Activated T-cell treated with anti-CD3 and anti-CD28 coated beads, Interleukin-2, amount 50 U/mL, for 1 hour (primary cell): ENCODE results near the gene COX11.

Experiments used
- DNase-seq: peaks from one replicate; pipeline ENCODE4 v3.0.0-alpha.2; 2020

COX11 gene, protein sequence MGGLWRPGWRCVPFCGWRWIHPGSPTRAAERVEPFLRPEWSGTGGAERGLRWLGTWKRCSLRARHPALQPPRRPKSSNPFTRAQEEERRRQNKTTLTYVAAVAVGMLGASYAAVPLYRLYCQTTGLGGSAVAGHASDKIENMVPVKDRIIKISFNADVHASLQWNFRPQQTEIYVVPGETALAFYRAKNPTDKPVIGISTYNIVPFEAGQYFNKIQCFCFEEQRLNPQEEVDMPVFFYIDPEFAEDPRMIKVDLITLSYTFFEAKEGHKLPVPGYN

GRCh38 chr17:54968262-54968987, at the start of gene COX11, which contains the start of gene STXBP4:
Gene COX11 (minus strand): TSS chr17:54968654. CDS start chr17:54968646, 8 bp downstream.
Gene STXBP4 (plus strand): TSS chr17:54968765. CDS start chr17:54986220, 17,455 bp downstream.
- peak; percentile 94 for DNase-seq

DNA sequence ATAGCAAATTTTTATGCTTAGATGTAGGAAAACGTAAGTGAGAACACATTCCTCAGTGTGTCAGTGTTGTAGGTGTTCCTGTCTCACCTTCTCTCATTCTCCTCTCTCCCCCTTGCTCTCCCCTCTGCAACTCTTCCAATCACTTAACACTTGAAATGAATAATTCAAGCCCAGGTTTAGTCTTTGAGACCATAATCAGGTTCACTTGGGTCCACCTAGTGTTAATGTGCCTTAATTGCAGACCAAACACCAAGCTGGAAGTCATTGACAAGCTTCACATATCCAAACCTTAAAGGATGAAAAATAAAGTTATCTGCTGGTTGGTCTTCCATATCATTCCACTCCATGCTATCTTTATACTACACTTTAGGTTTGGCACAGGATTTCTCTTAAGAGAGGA, 37.1 kb upstream of the COX11 start:
- no peak for DNase-seq

- no peak for DNase-seq
Measured at GRCh38 chr17:55004484-55004883, 36.0 kb upstream of the COX11 start.

GRCh38 chr17:55002458-55002857, 34.0 kb upstream of the COX11 start:
- DNase-seq: no peak

GRCh38 chr17:54996441-54996840, 28.0 kb upstream of the COX11 start:
- DNase-seq: no peak

DNA sequence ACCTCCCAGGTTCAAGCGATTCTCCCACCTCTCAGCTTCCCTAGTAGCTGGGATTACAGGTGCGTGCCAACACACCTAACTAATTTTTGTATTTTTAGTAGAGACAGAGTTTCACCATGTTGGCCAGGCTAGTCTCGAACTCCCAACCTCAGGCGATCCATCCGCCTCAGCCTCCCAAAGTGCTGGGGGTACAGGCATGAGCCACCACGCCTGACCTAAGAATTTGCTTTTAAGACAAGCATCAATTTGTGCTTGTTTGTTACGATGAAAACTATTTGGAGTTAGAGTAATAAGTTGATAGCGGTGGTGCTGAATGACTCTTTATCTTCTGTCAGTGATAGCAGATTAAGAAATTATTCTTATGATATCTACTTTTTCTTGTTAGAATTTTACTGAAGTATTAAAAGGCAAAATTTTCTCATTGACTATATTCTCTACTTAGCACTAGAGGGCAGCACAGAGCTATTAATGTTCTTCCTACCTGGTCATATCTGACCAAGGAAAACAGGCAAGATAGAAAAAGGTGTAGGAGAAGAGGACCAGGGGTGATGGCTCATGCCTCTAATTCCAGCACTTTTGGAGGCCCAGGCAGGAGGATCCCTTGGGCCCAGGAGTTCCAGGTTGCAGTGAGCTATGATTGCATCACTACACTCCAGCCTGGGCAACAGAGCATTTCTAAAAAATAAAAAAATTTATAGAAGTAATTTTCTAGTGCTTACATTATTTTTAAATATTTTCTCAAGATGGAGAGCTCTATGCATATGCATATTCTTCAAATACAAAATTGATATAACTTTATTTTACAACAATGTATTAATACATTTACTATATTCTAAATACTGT, 24.6 kb upstream of the COX11 start:
- peak; percentile 24 for DNase-seq

- DNase-seq: no peak
Measured at GRCh38 chr17:54991567-54991966, 23.1 kb upstream of the COX11 start.

GRCh38 chr17:54990118-54990517, 21.7 kb upstream of the COX11 start:
- DNase-seq: no peak

DNA sequence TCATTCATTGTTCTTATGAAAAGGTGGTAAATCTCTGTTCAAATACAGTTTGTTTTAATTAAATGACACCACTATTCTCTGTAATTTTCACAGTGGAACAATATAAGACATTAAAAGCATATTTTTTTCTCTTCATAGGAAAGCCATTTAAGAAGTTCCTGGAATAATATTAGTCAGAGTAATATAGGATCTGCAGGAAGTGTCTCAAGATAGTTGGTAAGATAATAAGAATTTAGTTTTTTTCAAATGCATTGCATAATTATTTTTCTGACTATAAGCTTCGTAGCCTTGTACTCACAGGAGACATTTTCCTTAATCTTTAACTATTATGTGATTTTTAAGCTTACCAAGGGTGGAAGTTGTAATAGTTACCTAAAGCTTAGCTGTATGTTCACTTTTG, 17.0 kb upstream of the COX11 start:
- no peak for DNase-seq

DNA sequence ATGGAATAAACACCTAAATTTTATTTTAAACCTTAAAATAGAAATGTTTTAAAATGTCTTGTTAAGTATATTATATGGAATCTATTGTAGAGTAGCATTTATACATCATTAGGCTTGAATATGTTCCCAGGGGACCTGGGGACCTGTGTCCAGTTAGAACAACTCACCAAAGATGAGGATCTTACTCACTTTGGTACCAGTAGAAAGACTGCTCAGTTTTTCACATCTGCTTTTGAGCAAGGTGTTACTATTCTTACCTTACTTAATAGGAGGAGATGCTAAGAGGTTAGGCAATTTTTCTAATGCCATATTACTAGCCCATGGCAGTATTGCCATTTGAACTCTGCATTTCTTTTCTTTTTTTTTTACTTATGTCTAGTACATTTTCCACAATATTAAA, 14.8 kb upstream of the COX11 start:
- no peak for DNase-seq

- DNase-seq: no peak
Measured at GRCh38 chr17:54982399-54982798, 13.9 kb upstream of the COX11 start.

DNA sequence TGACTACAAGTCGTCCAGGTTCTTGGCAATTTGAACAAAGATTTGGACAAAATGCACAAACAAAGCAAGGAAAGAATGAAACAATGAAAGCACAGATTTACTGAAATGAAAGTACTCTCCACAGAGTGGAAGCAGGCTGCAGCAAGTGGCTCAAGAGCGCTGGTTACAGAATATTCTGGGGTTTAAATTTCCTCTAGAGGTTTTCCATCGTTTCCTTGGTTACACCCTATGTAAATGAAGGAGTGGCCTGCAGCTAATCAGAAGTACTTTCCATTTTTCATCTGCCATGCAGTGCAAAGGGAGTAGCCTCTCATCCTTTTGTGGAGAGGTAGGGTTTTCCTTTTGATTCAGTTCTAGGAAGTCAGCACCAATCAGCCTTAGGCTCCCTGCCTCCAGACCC, 11.9 kb upstream of the COX11 start:
- DNase-seq: no peak

DNA sequence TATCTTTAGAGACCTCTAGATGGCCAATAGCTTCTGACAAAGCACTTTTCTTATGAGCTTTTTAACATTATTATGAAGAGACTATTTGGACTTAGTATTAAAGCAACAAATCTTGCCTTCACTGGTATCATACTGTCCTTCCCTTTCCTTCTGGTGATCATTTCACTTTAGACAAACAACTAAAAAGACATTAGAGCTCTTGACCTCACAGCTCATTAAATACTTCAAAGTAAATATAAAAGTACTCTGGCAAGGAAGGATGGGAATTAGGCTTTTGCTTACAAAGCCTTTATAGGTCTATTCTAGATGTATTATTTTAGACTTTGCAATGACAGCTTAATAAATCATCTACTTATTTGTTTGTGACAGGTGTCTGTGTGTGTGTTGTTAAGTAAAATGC, 11.2 kb upstream of the COX11 start:
- no peak for DNase-seq

GRCh38 chr17:54977744-54978143, 9.3 kb upstream of the COX11 start:
- DNase-seq: no peak

GRCh38 chr17:54976316-54976715, 7.9 kb upstream of the COX11 start:
- no peak for DNase-seq

DNA sequence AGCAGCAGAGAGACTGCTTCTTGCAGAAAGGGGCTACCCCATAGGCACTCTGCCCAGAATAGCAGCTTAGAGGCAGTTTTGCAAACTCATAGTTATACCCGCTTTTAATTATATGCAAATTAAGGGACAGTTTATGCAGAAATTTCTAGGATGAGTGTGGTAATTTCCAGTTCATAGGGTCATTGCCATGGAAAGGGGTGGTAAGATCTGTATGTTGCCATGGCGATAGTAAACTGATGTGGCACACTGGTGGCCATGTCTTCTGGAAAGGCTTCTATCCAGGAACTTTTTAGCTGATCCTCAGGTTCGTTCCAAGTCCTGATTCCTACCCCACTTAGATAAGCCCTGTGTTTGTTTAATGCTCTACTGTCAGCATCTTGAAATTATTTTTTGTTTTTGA, 6.3 kb upstream of the COX11 start:
- no peak for DNase-seq

DNA sequence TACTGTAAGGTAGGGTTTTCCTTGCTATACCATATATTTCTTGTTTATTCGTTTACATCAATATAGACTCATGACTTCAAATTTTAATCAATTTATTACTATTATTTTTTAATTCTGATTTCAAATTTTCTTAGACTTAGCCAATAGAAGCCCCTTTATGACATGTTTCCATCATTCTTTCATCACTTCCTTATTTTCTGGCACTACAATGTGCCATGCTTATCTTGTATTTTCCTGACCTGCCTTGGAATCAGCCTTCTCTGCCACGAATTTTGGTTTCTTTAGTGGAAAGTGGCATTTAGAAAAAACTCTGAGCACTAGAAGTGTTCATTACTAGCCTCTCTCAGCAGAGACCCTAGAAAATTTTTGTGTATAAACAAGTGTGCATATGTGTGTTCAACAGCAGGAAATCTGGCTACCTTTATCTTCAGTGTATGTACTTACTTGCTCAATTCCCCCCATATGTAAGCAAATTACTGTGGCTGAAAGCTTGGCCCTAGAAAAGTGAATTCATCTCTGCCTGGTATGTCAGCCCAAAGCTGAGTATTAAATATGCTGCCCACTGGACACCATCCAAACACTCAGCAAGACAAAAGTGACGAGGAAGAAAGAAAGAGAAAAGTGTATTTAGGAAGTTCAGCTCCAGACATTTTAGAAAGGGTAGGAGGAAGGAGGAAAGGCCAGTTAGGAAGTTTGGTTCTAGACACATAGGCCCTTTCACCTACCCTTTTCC, 4.1 kb upstream of the COX11 start:
- DNase-seq: no peak

- no peak for DNase-seq
Measured at GRCh38 chr17:54971901-54972300, 3.4 kb upstream of the COX11 start.

DNA sequence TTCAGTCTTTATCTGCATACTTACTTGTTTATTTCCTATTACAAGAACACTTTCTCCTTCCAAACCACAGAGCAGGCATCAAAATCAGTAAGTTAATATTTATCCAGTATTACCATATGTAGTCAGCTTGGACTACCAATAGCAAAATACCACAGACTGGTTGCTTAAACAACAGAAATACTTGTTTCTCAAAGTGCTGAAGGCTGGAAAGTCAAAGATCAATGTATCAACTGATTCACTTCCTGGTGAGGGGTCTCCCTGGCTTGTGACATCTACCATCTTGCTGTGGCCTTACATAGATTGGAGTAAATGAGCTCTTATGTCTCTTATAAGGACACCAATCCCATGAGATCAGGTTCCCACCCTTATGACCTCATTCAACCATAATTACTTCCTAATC, 2.7 kb upstream of the COX11 start:
- no peak for DNase-seq

DNA sequence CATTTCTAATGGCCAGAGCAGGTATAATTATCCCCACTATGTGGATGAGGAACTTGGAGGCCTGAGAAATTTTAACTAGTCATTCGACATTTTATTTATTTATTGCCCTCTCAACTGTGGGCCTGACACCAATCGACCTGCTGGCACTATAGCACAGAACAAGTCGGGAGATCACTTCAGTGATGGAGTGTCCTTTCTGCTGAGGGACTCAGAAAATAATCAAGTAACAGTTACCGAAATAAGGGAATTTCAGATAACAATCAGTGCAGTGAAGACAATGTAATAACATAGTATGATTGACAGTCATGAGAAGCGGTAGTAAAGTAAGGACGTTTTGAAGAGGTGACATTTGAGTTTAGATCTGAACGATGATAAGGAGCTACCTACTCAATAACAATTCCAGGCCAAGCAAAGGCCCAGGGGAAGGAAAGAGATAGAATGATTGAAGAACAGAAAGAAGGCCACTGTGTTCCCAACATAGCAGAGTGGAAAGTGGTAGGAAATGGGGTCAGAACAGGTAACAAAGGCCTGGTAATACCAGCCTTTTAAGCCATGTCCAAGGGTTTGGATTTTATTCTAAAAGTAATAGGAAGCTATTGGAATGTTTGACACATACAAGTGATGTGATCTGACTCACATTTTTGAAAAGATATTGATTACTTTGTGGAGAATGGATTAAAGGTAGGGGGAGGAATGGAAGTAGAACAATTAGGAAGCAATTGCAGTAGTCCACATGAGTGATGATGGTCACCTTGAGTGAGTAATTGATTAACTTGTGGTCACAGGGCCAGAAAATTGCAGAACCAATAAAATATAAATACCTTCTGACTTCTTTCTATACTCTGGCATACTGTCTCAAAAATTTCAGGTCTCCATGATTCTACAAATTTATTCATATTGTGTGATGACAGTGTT, 1.5 kb upstream of the COX11 start:
- DNase-seq: no peak

DNA sequence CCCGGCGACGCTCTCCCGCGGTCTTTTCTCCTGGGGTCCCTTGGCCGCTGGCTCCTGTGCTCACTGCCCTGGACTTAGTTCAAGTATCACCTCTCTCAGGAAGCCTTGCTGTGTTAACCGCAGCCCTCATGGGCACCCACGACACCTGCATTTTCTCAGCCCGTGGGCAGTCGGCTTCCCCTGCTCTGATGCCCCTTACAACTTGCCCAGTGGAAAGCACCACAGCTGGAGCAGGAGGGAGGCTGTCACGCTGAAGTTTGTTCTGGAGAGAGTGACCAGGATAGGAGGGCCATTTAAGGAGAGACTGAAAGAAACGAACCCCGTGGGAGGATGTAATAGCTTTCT, 506 bp upstream of the COX11 start:
- DNase-seq: no peak
